Measurements from ENCODE around the gene IL13.

DNA sequence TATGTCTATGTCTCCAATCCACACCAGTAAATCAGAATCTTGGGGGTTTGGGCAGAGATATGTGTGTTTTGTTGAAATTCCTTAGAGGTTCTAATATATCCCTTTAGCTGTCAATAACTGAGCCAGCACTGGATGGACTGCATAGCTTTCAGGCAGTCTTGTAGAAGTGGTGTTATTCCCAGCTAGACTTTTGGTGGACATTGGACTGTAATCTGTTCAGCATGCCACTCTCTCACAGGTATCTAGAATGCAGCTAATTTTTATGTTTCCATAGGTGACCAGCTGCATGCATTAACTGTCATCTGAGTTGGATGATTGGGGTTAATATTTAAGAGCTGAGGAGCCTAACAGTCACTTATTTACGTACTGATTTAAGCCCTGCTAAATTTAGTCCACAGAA is 45.1 kb upstream of the IL13 start:
- TF ChIP-seq EZH2 (IDR thresholded peaks at IDR 0.05; ENCODE audit: insufficient read depth, poor library complexity, severe bottlenecking) = no peak
- TF ChIP-seq EZH2phosphoT487 (IDR thresholded peaks at IDR 0.05; ENCODE audit: insufficient read depth, low read depth) = no peak
